NCI-H82 treated with DMSO at 0.1 percent for 48 hours (cell line): ENCODE data around the gene BCL7A.
"Not testable (repeated sequence)": the region's sequence is repeated elsewhere in the genome, so short reads cannot be mapped to it uniquely, and the experiment has no call there.

ENCODE experiments used
- DNase-seq: peaks from one replicate; lab custom pipeline; 2025; ENCODE audit not compliant: unreplicated experiment; lab: John Stamatoyannopoulos, UW

Gene BCL7A

DNA sequence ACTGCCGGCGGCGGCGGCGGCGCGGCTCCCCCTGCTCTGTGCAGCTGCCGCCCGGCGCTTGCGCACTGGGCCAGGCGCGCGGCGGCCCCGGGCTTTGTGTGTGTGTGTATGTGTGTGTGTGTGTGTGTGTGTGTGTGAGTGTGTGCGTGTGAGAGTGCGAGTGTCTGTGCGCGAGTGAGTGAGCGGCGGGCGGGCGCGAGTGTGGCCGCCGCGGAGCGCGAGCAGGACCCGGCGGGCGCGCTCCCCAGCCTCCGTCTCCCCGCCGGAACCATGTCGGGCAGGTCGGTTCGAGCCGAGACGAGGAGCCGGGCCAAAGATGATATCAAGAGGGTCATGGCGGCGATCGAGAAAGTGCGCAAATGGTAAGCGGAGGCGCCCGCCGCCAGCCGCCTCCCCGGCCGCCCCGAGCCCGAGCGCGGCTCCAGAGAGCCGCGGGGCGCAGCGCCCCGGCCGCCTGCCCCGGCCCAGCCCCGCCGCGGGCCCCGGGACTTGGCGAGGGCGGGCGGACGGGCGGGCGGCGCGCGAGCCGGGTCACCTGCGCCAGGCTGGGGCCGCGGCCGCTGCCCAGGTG is at the start of gene BCL7A:
TSS of gene BCL7A (plus strand) at position 63 of the 571 bp plus-strand sequence. CDS start at position 271, 208 bp downstream.
- no peak for DNase-seq

DNA sequence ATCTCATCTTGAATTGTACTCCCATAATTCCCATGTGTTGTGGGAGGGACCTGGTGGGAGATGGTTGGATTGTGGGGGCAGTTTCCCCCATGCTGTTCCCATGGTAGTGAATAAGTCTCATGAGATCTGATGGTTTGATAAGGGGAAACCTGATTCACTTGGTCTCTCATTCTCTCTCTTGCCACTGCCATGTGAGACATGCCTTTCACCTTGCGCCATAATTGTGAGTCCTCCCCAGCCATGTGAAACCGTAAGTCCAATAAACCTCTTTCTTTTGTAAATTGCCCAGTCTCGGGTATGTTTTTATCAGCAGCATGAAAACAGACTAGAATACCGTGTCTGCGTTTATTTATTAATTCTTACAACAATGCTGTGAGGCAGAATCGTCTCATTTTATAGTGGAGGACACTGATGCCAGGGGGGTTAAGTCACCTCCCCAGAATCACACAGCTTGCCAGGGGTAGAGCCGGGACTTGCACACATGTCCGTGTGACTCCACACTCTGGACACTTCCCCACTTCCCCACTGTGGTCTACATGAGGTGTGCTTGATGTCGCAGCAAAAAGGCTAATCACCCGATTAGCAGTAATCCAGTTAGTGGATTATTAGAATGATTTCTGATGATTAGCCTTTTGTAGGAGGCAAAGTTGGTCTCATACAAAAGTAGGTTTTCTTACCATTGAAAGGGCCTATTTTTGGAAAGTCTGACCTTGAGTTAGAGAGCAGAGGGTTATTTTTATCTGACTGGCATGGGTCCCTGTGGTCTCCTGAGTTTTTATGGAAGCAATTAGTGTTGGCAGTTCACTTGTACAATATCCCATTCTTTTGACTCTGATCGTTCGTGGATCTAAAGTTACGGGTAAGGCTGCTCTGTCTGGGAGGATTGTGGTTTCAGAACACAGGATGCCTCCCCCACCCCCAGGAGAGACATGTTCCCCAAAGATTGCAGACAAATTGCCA is 47.4 kb upstream of the BCL7A start:
- peak; percentile 85 for DNase-seq

- no peak for DNase-seq
These were observed 46.7 kb upstream of the BCL7A start for GRCh38 chr12:121975021-121975420.

- no peak for DNase-seq
These were observed 44.7 kb upstream of the BCL7A start for GRCh38 chr12:121976950-121977349.

DNA sequence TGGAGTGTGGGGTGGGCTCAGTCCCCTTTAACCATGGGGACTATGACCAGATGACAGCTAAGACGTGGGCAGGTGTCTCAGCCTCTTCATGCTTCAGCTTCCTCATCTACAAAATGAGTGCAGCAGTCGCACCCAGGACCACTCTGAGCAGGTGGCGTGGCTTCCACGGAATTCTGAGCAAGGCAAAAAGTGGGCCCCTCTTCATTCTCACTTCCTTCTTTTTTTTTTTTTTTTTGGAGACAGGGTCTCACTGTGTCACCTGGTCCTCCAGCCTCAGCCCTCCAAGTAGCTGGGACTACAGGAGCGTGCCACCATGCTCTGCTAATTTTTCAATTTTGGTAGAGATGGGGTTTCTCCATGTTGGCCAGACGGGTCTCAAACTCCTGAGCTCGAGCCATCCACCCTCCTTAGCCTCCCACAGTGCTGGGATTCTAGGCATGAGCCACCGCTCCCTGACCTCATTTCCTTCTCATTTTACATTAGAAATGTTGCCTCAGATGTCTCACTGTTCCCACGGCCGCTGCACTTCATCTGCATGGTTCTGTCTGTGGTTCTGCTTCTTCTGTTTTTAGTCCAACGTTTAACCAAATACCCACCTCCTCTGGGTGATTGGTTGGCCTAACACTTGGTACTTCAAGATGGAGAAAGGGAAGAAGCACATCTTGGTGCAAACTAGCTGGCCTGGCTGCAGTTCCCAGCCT is 41.3 kb upstream of the BCL7A start:
- no peak for DNase-seq

DNA sequence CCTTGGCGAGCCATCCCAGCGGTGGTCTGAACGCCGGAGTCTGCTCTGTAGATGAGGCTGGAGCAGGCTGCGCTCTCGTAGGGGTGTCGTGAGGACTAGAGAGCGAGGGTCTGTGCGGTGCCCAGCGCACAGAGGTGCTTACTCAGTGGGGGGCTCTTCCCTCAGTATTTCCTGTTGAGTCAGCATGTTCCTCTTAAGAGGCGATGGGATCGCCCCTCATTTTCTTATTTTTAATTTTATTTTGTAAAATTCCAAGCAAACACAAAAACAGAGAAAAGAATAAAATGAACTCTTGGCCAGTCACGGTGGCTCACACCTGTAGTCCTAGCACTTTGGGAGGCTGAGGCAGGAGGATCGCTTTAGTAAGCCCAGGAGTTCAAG is 40.8 kb upstream of the BCL7A start:
- no peak for DNase-seq

GRCh38 chr12:121981456-121981855 is 40.2 kb upstream of the BCL7A start:
- DNase-seq, result no peak

GRCh38 chr12:121982950-121983349 is 38.7 kb upstream of the BCL7A start:
- DNase-seq, result no peak

- DNase-seq, result no peak
These were observed 38.0 kb upstream of the BCL7A start for GRCh38 chr12:121983536-121984210.

DNA sequence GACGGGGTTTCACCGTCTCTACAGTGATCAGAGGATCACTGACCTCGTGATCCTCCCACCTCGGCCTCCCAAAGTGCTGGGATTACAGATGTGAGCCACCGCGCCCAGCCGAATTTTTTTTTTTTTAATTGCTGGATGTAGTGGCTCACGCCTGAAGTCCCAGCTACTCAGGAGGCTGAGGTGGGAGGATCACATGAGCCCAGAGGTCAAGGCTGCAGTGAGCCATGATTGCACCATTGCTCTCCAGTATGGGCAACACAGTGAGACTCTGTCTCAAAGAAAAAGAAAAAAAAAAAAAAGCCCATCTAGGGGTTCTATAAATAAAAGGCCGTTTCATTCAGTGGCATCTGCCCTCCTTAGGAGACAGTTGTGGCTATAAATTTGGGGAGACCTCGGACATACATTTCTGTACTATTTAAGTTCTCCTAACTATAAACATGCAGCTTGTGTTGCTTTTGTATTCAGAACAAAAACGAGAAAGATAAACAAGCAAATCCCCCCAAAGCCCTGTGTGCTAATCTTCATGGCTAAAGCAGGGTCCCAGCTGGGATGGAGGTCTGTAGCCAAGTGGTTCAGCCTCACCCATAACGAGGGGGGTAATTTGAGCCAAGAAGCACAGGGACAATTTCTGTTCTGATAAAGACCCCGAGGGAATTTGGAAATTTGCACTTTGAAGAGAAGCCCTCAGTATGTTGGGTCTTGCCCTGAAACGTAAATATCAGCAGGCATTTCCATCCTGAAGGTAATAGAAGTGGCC is 35.0 kb upstream of the BCL7A start:
- DNase-seq, result no peak

DNA sequence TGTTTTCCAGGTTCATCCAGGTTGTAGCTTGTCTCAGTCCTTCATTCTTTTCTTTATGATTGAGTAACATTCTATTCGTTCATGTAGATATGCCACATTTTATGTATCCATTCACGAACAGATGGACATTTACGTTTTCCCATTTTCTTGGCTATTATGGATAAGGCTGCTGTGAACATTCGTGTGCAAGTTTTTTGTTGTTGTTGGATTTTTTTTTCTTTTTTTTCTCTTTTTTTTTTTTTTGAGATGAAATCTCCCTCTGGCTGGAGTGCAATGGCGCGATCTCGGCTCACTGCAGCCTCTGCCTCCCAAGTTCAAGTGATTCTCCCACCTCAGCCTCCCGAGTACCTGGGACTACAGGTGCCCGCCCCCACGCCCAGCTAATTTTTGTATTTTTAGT is 33.2 kb upstream of the BCL7A start:
- DNase-seq, result not testable (repeated sequence)

DNA sequence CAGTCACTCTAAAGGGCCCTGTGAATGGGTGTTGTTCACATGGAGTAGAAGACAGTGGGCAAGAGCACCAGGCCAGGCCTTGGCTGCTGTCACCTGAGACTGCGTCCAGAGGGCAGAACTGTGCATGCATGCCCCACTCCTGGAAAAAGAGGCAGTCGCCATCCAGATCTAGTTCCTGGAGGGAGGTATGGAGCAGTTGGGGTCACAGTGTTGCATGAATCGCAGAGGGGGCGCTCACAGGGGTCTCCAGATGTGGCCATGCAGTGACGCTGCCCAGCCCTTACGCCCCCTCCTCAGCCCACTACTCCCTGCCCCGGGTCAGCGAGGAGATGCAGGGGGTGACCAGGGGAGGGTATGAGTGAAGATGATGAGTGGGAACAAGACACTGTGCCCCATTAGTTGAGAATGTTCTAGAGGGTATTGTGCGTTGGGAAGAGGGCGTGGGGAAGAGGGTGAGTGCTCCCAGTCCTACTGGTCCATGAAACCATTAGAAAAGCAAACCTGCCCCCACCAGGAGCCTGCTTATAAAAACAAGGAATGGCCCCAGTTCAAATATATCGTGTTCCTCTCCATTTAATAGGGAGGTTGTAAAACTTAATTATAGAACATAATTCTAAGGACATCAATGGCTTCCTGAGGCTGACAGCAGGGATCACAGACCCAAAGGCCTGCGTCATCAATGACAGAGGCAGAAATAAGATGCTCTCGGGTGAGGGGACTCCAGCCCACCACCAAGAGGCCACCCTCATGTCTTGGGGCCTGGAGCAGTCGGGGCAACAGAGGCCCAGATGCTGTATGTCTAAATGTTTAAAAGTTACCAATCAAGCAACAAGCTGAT is 32.2 kb upstream of the BCL7A start:
- DNase-seq, result no peak

- no peak for DNase-seq
These were observed 31.5 kb upstream of the BCL7A start for GRCh38 chr12:121990114-121990647.

- DNase-seq, result peak; percentile 87
These were observed 30.7 kb upstream of the BCL7A start for GRCh38 chr12:121990692-121991603.

DNA sequence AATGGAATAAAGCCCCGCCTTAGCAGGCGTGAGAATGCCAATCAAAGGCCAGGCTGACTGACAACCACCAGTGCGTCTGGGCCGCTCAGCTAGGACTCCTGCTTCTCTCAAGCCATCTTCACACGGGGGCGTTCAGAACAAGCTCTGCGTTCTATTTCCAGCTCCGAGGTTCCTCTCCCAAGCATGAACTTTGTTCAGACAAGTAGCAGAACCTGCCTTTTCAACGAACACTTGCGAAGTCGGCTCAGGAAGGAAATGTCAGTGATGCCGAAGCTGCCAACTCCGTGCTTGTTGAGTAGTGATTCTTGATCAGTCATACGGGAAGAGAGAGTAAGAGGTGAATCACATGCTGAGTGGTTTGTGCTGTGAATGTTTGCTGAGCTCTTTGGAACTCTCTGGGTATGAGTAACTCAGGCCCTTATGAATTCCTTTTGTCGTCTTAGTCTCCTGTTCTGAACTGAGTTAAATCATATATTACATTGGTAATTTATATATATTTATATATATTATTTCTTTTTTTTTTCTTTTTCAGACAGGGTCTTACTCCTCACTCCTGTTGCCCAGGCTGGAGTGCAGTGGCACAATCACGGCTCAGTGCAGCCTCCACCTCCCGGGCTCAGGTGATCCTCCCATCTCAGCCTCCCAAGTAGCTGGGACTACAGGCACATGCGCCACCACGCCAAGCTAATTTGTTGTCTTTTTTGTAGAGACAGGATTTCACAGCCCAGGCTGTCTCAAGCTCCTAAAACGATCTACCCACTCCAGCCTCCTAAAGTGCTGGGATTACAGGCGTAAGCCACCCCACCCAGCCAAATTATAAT is 29.4 kb upstream of the BCL7A start:
- no peak for DNase-seq

DNA sequence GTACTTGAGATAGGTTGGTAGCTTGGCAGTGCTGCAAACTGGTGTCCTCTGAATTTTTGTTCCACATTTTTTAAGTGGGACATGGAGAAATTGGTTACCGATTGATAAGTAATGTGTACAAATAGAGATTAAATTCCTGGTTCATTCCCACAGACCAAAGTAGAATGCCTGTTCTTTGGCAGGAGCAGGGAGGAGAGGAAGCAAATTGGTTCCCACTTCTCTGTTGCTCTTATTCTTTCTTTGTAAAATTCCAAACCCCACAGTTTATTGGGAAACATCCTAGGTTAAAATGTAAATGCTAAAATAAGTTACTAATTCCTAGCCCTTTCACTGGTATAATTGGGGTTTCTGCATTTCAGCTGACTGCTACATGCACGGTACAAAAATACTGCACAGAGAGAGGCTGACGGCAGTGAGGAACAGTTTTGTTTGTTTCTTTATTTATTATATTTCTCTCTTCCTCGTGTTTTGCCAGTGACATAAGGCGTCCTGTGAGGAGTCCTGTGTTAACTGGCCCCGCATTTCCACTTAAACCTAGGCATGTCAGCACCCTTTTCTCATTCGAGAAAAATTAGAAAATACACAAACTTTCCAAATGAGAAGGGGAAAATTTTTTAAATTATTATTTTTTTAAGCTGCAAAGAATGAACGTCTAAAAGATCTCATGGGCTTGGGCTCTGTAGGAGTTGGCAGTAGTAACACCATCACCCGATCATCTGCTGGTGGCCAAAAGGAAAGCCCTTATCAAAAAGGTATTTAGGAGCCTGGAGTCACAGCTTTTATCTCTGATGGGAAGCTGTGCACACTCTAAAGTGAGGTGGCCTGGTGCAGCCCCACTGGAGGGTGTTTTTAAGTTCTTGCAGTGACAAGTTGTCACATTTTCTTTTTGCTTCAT is 25.4 kb upstream of the BCL7A start:
- no peak for DNase-seq
